ENCODE measurements around the gene MKNK1. TPM values are rescaled to one million over a fixed set of nuclear protein-coding genes. Genes with fewer than 3 reads are reported as not detected.
A peak's percentile ranks its signal among the peaks of the same experiment; 100 is the strongest.

The MKNK1 gene
- total and polyA plus RNA-seq, 2 experiments from 2014 or later: 17.8 to 20.6 TPM

DNA sequence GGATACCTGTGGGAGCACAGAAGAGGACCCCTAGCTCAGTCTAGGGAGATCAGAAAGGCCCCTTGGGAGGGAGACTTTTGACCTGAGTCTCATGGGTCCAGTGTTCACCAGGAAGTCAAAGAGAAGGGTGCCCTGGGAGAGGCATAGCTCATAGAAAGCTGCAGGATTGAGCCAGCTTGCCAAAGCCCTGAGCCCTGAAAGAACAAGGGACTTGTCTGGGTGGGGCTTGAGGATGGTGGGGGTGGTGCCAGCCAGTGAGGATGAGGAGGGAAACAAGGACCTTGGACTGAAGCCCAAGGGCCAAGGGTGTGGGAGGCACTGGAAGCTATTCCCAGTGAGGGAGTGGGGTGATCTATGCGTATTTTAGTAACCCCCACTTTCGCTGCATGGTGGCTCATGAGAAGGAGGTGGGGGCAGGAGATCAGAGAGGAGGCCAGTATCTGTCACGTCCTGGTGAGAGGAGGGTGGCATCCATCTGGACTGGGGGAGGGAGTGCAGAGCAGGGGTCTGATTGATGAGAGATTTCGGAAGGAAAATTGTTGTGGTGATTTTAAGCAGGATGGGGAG, 86.1 kb downstream of the MKNK1 start:
- no peaks in the 10 kb centered on the region for H3K79me2 ChIP-seq
- no peaks in the 10 kb centered on the region for H3K27me3 ChIP-seq
- no peak overlapping the region for H2AFZ ChIP-seq
- H4K20me1 ChIP-seq (ENCODE audit: insufficient read depth, poor library complexity, severe bottlenecking): no peaks in the 10 kb centered on the region
- H3K27ac ChIP-seq: no peak overlapping the region
- H3K36me3 ChIP-seq (replicated peaks; ENCODE audit: insufficient read depth, low read depth): no peaks in the 10 kb centered on the region
- no peaks in the 10 kb centered on the region for H3K9me3 ChIP-seq (ENCODE audit: low read depth)
- no peaks in the 10 kb centered on the region for H3K9me2 ChIP-seq (replicated peaks; ENCODE audit: insufficient read depth)
- DNase-seq (ENCODE audit: low spot score): no peak
- TF ChIP-seq EZH2phosphoT487 (IDR thresholded peaks at IDR 0.05; ENCODE audit: low read depth, severe bottlenecking, unreplicated experiment): no peak
- TF ChIP-seq, protein P1, sequence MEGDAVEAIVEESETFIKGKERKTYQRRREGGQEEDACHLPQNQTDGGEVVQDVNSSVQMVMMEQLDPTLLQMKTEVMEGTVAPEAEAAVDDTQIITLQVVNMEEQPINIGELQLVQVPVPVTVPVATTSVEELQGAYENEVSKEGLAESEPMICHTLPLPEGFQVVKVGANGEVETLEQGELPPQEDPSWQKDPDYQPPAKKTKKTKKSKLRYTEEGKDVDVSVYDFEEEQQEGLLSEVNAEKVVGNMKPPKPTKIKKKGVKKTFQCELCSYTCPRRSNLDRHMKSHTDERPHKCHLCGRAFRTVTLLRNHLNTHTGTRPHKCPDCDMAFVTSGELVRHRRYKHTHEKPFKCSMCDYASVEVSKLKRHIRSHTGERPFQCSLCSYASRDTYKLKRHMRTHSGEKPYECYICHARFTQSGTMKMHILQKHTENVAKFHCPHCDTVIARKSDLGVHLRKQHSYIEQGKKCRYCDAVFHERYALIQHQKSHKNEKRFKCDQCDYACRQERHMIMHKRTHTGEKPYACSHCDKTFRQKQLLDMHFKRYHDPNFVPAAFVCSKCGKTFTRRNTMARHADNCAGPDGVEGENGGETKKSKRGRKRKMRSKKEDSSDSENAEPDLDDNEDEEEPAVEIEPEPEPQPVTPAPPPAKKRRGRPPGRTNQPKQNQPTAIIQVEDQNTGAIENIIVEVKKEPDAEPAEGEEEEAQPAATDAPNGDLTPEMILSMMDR (IDR thresholded peaks at IDR 0.05; ENCODE audit: poor library complexity): no peak
- TF ChIP-seq EZH2 (IDR thresholded peaks at IDR 0.05; ENCODE audit: borderline replicate concordance): no peak
- no peak overlapping the region for H3K4me2 ChIP-seq
- peaks cover 19% of the 10 kb centered on the region for H3K4me1 ChIP-seq (ENCODE audit: insufficient read depth)
- H3K4me3 ChIP-seq: no peak overlapping the region
- 78% methylated on average over 4 of the region's 4 CpGs for WGBS (ENCODE audit: low lambda C conversion rate, missing lambda C conversion rate)

DNA sequence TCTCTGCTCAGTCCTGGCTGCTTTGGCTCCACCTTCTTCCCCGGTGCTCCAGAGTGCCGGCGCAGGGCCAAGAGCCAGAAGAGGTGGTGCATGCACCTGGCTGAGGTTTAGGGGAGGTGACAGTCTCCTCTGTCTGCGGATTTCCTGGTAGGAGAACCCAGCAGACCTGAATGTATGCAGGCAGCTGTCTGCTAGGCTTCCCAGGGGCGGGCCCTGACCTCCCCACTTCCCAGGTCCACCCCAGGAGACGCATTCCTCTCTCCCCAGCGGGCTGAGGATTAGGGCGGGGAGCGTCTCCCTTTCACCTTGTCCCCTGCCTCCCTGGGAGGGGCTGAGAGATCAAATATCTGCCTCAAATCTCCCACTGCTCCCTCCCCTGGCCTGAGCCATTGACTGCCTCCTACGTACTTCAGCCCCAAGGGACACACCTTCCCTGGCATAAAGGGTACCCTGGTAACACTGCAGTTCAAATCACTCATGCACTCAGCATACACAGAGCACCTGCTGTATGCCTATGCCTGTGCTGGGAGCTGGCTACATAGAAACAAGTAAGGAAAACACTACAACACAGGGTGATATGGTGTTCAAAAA, 87.0 kb downstream of the MKNK1 start:
- H3K9me2 ChIP-seq (replicated peaks; ENCODE audit: insufficient read depth): no peaks in the 10 kb centered on the region
- no peak for DNase-seq (ENCODE audit: low spot score)
- no peak overlapping the region for H3K4me3 ChIP-seq
- no peaks in the 10 kb centered on the region for H3K27me3 ChIP-seq
- 5% methylated on average over 10 of the region's 10 CpGs for WGBS (ENCODE audit: low lambda C conversion rate, missing lambda C conversion rate)
- H3K9me3 ChIP-seq (ENCODE audit: low read depth): no peaks in the 10 kb centered on the region
- peak overlapping the region; percentile 49 for H3K4me2 ChIP-seq
- H2AFZ ChIP-seq: no peak overlapping the region
- no peaks in the 10 kb centered on the region for H3K79me2 ChIP-seq
- H3K27ac ChIP-seq: no peak overlapping the region
- peaks cover 11% of the 10 kb centered on the region for H3K4me1 ChIP-seq (ENCODE audit: insufficient read depth)
- H4K20me1 ChIP-seq (ENCODE audit: insufficient read depth, poor library complexity, severe bottlenecking): no peaks in the 10 kb centered on the region
- no peak for TF ChIP-seq EZH2phosphoT487 (IDR thresholded peaks at IDR 0.05; ENCODE audit: low read depth, severe bottlenecking, unreplicated experiment)
- TF ChIP-seq, protein P1 (IDR thresholded peaks at IDR 0.05; ENCODE audit: poor library complexity): no peak
- no peak for TF ChIP-seq EZH2 (IDR thresholded peaks at IDR 0.05; ENCODE audit: borderline replicate concordance)
- H3K36me3 ChIP-seq (replicated peaks; ENCODE audit: insufficient read depth, low read depth): no peaks in the 10 kb centered on the region

DNA sequence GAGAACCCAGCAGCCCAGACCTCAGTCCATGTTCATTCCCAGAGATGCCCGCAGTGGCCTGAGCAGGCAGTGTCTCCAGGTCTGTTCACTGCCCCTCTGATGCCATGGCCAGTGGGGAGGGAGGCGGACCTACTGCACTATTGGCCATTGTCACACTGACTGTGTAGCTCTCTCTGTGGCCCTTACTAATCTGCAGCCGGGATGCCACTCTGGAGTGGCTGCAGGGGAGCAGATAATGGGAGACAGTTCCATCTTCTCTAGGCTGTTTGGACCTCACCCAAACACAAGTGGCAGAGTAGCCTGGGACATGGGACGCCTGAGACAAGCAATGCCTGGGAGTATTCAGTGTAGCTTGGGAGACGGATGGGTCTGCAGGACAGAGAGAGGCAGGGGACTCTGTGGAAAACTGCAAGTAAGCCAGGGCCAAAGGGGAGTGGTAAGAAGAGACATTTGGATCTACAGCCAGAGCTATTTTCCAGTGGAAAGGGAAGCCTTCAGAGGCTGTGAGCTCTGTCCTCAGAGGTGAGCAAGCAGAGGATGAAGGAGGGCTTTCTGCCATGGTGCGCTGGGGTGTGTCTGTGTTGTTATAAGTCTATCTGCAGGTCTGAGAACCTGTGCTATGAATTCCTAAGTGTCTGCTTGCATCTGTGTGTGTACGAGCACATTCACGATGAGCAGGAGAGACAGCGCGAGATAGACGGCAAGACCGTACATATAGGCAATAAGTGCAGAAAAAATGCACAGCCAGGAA, 87.7 kb downstream of the MKNK1 start:
- H3K9me3 ChIP-seq (ENCODE audit: low read depth): no peaks in the 10 kb centered on the region
- H4K20me1 ChIP-seq (ENCODE audit: insufficient read depth, poor library complexity, severe bottlenecking): no peaks in the 10 kb centered on the region
- no peaks in the 10 kb centered on the region for H3K79me2 ChIP-seq
- no peaks in the 10 kb centered on the region for H3K9me2 ChIP-seq (replicated peaks; ENCODE audit: insufficient read depth)
- H3K4me1 ChIP-seq (ENCODE audit: insufficient read depth): peaks cover 11% of the 10 kb centered on the region
- H3K4me2 ChIP-seq: peak overlapping the region; percentile 49
- DNase-seq (ENCODE audit: low spot score): no peak
- no peak overlapping the region for H3K27ac ChIP-seq
- H3K36me3 ChIP-seq (replicated peaks; ENCODE audit: insufficient read depth, low read depth): no peaks in the 10 kb centered on the region
- no peak overlapping the region for H2AFZ ChIP-seq
- TF ChIP-seq EZH2phosphoT487 (IDR thresholded peaks at IDR 0.05; ENCODE audit: low read depth, severe bottlenecking, unreplicated experiment) (no peak), EZH2 (IDR thresholded peaks at IDR 0.05; ENCODE audit: borderline replicate concordance) (no peak)
- TF ChIP-seq, protein P1 (IDR thresholded peaks at IDR 0.05; ENCODE audit: poor library complexity): no peak
- H3K4me3 ChIP-seq: no peak overlapping the region
- 62% methylated on average over 12 of the region's 12 CpGs for WGBS (ENCODE audit: low lambda C conversion rate, missing lambda C conversion rate)
- no peaks in the 10 kb centered on the region for H3K27me3 ChIP-seq
